ENCODE measurements around the gene TMIGD1.

Gene TMIGD1

DNA sequence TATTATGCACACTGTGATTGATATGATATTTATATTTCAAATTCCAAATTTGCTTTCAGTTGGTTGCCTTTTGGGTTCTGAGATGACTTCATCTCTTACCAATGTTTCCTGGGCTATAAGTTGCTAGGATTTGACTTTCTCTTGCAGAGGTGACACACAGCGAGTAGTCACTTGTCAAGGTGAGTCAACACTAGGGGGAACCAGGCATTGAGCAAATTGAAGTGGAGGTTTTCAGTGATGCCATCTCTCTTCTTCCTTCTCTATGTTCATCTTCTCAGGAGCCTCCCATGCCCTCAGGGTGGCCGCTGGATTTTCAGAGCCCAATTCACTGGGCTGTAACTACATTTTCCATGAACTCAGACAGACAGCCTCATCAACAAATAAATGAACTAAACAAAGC is 38.9 kb upstream of the TMIGD1 start:
- TF ChIP-seq, protein P1, sequence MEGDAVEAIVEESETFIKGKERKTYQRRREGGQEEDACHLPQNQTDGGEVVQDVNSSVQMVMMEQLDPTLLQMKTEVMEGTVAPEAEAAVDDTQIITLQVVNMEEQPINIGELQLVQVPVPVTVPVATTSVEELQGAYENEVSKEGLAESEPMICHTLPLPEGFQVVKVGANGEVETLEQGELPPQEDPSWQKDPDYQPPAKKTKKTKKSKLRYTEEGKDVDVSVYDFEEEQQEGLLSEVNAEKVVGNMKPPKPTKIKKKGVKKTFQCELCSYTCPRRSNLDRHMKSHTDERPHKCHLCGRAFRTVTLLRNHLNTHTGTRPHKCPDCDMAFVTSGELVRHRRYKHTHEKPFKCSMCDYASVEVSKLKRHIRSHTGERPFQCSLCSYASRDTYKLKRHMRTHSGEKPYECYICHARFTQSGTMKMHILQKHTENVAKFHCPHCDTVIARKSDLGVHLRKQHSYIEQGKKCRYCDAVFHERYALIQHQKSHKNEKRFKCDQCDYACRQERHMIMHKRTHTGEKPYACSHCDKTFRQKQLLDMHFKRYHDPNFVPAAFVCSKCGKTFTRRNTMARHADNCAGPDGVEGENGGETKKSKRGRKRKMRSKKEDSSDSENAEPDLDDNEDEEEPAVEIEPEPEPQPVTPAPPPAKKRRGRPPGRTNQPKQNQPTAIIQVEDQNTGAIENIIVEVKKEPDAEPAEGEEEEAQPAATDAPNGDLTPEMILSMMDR (IDR thresholded peaks at IDR 0.05; ENCODE audit: low read depth, low read length): no peak
- TF ChIP-seq MAX (IDR thresholded peaks at IDR 0.05; ENCODE audit: low read depth, low read length): no peak
- no peak for TF ChIP-seq POLR2A (IDR thresholded peaks at IDR 0.05; ENCODE audit: extremely low read depth, insufficient read length)
- TF ChIP-seq MYC (IDR thresholded peaks at IDR 0.05; ENCODE audit: low read depth, low read length): no peak
- no peak overlapping the region for H3K4me3 ChIP-seq (ENCODE audit: low read depth, low read length)
- no peak for DNase-seq (ENCODE audit: low read depth)

- TF ChIP-seq POLR2A (IDR thresholded peaks at IDR 0.05; ENCODE audit: extremely low read depth, insufficient read length): no peak
- TF ChIP-seq MYC (IDR thresholded peaks at IDR 0.05; ENCODE audit: low read depth, low read length): no peak
- no peak for TF ChIP-seq MAX (IDR thresholded peaks at IDR 0.05; ENCODE audit: low read depth, low read length)
- TF ChIP-seq, protein P1 (IDR thresholded peaks at IDR 0.05; ENCODE audit: low read depth, low read length): no peak
- no peak for DNase-seq (ENCODE audit: low read depth)
- H3K4me3 ChIP-seq (ENCODE audit: low read depth, low read length): no peak overlapping the region
Observed at GRCh38 chr17:30369995-30370394, 36.1 kb upstream of the TMIGD1 start.

GRCh38 chr17:30368912-30369720 is 35.3 kb upstream of the TMIGD1 start:
- no peak for DNase-seq (ENCODE audit: low read depth)
- no peak overlapping the region for H3K4me3 ChIP-seq (ENCODE audit: low read depth, low read length)
- TF ChIP-seq MAX (IDR thresholded peaks at IDR 0.05; ENCODE audit: low read depth, low read length) (no peak), MYC (IDR thresholded peaks at IDR 0.05; ENCODE audit: low read depth, low read length) (no peak), POLR2A (IDR thresholded peaks at IDR 0.05; ENCODE audit: extremely low read depth, insufficient read length) (no peak)
- TF ChIP-seq, protein P1 (IDR thresholded peaks at IDR 0.05; ENCODE audit: low read depth, low read length): no peak

- TF ChIP-seq, protein P1 (IDR thresholded peaks at IDR 0.05; ENCODE audit: low read depth, low read length): no peak
- TF ChIP-seq MYC (IDR thresholded peaks at IDR 0.05; ENCODE audit: low read depth, low read length) (no peak), MAX (IDR thresholded peaks at IDR 0.05; ENCODE audit: low read depth, low read length) (no peak), POLR2A (IDR thresholded peaks at IDR 0.05; ENCODE audit: extremely low read depth, insufficient read length) (no peak)
- DNase-seq (ENCODE audit: low read depth): no peak
- H3K4me3 ChIP-seq (ENCODE audit: low read depth, low read length): no peak overlapping the region
Observed at GRCh38 chr17:30366536-30366935, 32.7 kb upstream of the TMIGD1 start.

- peak; percentile 71 for TF ChIP-seq MYC (IDR thresholded peaks at IDR 0.05; ENCODE audit: low read depth, low read length)
- TF ChIP-seq, protein P1 (IDR thresholded peaks at IDR 0.05; ENCODE audit: low read depth, low read length): no peak
- TF ChIP-seq MAX (IDR thresholded peaks at IDR 0.05; ENCODE audit: low read depth, low read length): peak; percentile 57; the same call in 1 of the 2 replicates
- no peak for TF ChIP-seq POLR2A (IDR thresholded peaks at IDR 0.05; ENCODE audit: extremely low read depth, insufficient read length)
- no peak overlapping the region for H3K4me3 ChIP-seq (ENCODE audit: low read depth, low read length)
- DNase-seq (ENCODE audit: low read depth): peak; percentile 97
Observed at GRCh38 chr17:30363715-30364202, 29.9 kb upstream of the TMIGD1 start.
